GM23248 (cell line): Measurements from ENCODE around the gene PLSCR1.

Experiments used
- EZH2 ChIP-seq: fragments of 200-600 bp; sonication (generic); IDR thresholded peaks from 2 replicates; pipeline ENCODE4 v1.6.1; 2018; ENCODE audit warnings: antibody characterized with exemption, mild to moderate bottlenecking; ENCODE audit not compliant: insufficient read depth, poor library complexity, severe bottlenecking
- EZH2phosphoT487 ChIP-seq: fragments of 200-600 bp; sonication (generic); IDR thresholded peaks from 2 replicates; pipeline ENCODE4 v1.6.1; 2018; ENCODE audit warnings: antibody characterized with exemption, moderate library complexity, mild to moderate bottlenecking, low read depth; ENCODE audit not compliant: insufficient read depth

DNA sequence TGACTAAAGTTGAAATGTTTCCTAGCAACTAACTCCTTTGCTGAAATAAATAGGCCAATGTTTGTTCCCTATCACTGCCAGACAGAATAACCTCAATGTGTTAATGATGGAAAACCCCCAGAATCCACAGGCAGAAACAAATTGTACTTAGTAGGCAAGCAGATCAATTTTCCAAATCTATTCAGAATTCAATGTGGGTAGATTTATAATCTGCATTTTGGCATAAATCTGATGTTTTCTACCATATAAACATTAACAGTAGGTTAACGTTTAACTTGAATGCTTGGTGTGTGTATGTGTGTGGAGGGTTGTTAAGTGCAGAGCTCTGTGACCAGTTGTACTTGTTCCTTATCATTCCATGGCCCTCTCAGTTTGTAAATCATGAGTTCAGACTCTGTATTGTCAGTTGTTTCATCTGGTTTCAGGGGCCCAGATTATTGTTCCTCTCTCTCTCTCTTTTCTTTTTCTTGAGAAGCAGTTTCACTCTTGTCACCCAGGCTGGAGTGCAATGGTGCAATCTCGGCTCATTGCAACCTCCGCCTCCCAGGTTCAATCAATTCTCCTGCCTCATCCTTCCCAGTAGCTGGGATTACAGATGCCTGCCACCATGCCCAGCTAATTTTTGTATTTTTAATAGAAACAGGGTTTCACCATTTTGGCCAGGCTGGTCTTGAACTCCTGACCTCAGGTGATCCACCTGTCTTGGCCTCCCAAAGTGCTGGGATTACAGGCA is 32.8 kb downstream of the PLSCR1 start:
- no peak for TF ChIP-seq EZH2
- no peak for TF ChIP-seq EZH2phosphoT487
